AG10803 (cell line): Measurements from ENCODE around the gene LBR.
A peak's percentile ranks its signal among the peaks of the same experiment; 100 is the strongest.

Source experiments
- DNase-seq: peaks from one replicate; pipeline ENCODE4 v3.0.0; 2010; ENCODE audit warnings: low read depth
- H3K4me3 ChIP-seq: 2 replicates; pipeline ENCODE4 v1.5.1; 2011; ENCODE audit warnings: mild to moderate bottlenecking, low read length, control low read depth
- CTCF ChIP-seq: conservative IDR thresholded peaks from 2 replicates; pipeline ENCODE4 v1.5.1; 2011; ENCODE audit warnings: mild to moderate bottlenecking, low read length, control low read depth, inconsistent platforms

Gene LBR

GRCh38 chr1:225373155-225373554 is 54.7 kb downstream of the LBR start:
- no peak for TF ChIP-seq CTCF
- no peak for DNase-seq
- no peak overlapping the region for H3K4me3 ChIP-seq

- H3K4me3 ChIP-seq: no peak overlapping the region
- no peak for DNase-seq
These were observed 56.4 kb downstream of the LBR start for GRCh38 chr1:225371366-225372010.

GRCh38 chr1:225368036-225368552 is 59.7 kb downstream of the LBR start:
- TF ChIP-seq CTCF: no peak
- DNase-seq: peak; percentile 10
- no peak overlapping the region for H3K4me3 ChIP-seq

More at GRCh38 chr1:225371366-225372010, 56.4 kb downstream of the LBR start:
- no peak for TF ChIP-seq CTCF

- TF ChIP-seq CTCF: no peak
- DNase-seq: no peak
- no peak overlapping the region for H3K4me3 ChIP-seq
These were observed 61.3 kb downstream of the LBR start for GRCh38 chr1:225366552-225366951.

- DNase-seq: no peak
- no peak for TF ChIP-seq CTCF
- no peak overlapping the region for H3K4me3 ChIP-seq
These were observed 61.8 kb downstream of the LBR start for GRCh38 chr1:225366018-225366417.

GRCh38 chr1:225364439-225364838 is 63.4 kb downstream of the LBR start:
- no peak overlapping the region for H3K4me3 ChIP-seq
- TF ChIP-seq CTCF: no peak
- DNase-seq: no peak

GRCh38 chr1:225362805-225363204 is 65.0 kb downstream of the LBR start:
- TF ChIP-seq CTCF: no peak
- no peak for DNase-seq
- H3K4me3 ChIP-seq: no peak overlapping the region
